GF-D8 (cell line): ENCODE data around the gene ATP5PF.
"Not testable (repeated sequence)": the region's sequence is repeated elsewhere in the genome, so short reads cannot be mapped to it uniquely, and the experiment has no call there.

Source experiments
- DNase-seq: peaks from one replicate; lab custom pipeline; 2025; lab: John Stamatoyannopoulos, UW

Gene ATP5PF

DNA sequence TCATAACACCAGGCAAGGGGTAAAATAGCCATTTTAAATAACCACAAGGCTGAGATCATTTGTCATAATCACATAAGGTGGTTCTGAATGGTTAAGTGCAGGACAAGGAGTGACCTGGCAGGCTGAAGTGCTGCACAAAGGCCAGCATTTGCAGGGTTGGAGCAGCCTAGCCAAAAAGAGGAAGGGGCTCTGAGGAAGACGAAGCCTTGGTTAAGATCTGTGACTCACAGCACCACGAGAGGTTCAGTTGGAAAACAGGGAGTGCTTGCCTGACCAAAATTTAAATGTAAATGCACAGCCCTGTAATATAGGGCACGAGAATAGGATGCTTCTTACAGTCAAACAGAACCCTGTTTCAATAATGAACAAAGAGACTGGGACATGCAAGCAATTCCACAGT is 12.1 kb downstream of the ATP5PF start:
- DNase-seq, result no peak

DNA sequence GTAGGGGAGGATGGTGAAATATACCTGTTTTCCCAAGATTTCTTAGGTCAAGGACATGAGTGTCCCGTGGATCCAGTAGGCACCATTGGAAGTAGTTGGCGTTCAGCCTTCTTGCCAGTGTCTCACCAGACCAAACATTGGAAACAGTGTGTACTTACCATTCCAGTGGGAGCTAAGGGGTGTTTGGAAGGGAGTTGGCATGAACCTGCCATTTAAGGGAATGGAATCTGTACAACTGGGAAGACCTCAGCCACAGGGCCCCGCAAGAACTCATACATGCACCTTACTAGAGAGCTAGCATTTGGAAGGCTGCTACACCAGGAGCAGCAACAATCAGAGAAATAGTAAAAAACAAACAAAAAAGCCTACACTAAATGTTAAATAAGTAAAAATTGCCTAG is 12.7 kb downstream of the ATP5PF start:
- no peak for DNase-seq

DNA sequence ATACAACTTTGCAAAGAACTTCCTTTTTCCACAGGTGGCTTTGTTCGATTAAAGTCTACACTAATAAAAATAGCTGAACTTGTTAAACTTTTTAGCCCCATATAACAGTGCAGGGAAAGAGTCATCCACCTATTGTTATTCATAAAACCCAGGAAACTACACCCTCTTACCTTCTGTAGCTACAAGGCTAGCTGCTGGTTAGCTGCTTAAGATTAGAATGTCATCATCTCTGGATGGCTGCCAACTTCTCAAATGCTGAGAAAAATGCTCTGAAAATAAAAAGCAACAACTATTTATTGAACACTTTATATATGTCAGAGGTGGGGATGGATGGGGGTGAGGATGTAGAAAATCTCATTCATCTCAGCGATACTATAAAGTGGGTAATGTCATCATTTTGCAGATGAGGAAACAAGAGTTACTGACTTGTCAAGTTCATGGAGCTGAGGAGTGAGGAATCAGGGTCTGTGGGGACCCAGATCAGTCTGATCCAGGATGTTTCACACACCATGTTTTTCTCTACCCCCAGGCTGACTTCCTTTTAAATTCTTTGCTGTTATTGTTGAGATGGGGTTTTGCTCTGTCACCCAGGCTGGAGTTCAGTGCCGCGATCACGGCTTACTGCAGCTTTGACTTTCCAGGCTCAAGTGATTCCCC is 17.1 kb downstream of the ATP5PF start:
- peak; percentile 25 for DNase-seq

GRCh38 chr21:25714066-25714465 is 20.6 kb downstream of the ATP5PF start:
- DNase-seq, result not testable (repeated sequence)

DNA sequence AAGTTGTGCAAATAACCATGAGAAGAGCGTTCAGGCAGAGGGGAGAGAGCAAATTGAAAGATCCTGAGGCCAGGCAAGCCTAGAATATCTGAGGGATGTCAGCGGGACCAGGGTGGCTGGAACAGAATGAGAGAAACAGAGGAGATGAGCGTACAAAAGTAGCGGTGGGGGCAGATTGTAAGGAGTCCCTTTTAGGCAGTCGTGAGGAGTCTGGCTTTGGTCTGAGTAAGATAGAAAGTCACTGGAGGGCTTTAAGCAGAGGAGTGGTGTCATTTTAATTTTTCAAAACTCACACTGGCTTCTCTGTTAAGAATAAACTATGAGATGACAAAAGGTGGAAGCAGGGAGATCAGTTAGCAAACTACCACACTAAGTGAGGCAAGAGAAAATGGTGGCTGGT is 24.2 kb downstream of the ATP5PF start:
- DNase-seq, result no peak

- DNase-seq, result no peak
Observed at GRCh38 chr21:25709684-25710265, 24.9 kb downstream of the ATP5PF start.

DNA sequence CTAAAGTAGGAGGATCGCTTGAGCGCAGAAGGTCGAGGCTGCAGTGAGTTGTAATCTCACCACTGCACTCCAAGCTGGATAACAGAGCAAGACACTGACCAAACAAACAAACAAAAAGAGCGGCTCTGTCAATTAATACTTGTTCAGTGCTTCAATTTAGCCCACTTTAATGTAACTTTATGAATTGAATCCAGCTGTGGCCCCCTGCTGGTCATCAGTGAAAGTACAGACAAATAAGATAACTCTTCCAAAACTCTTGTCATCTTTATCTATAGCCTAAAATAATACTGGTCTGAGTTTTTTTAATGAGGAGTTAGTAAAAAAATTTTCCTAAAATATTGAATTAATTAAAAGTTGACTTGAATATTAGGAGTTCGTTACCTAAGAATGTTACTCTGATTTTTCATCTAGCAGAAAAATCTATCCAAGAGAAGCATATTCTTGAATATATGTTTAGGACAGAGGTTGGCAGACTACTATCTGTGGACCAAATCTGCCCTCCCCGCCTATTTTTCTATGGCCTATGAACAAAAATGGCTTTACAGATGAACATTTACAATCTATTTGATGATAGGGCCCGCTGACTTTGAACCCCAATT is 26.1 kb downstream of the ATP5PF start:
- DNase-seq, result no peak

DNA sequence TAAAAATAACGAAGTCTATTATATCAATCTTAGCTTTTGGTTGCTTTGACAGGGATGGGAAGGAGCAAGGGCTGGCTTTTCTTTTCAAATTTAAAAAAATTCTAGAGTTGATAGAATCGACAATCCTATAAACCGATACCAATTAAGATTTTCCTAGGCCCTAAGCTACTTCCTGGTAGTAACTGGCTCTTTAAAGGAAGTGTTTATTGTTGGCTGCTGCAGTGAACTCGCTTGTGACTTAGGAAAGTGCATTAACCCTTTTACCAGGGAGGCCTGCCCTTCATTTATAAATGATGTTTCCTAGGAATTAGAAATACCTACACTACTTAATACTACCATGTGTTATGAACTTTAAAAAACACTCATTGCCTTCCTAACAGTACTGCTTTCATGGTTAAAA is 33.2 kb downstream of the ATP5PF start:
- DNase-seq, result peak; percentile 61

GRCh38 chr21:25700741-25701140 is 34.0 kb downstream of the ATP5PF start:
- DNase-seq, result no peak

- DNase-seq, result not testable (repeated sequence)
Observed at GRCh38 chr21:25695461-25695860, 39.2 kb downstream of the ATP5PF start.

GRCh38 chr21:25691976-25692375 is 42.7 kb downstream of the ATP5PF start:
- DNase-seq, result no peak

DNA sequence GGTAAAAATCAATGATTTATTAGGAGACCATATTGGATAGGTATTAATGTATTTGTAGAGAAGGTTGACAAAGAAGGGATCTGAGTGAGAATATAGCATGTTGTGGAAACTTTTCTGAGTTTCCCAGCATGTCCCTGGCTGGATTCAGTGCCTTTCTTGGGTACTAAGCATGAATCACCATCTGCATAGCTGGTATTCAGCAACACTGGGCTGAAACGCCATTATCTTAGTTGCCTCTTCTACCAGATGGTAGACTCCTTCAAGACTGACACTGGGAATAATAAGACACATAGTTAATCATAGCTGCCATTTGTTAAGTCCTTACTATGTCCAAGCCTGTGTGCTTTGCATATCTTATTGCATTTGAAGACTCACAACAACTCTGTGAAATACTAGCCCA is 45.5 kb downstream of the ATP5PF start:
- no peak for DNase-seq

DNA sequence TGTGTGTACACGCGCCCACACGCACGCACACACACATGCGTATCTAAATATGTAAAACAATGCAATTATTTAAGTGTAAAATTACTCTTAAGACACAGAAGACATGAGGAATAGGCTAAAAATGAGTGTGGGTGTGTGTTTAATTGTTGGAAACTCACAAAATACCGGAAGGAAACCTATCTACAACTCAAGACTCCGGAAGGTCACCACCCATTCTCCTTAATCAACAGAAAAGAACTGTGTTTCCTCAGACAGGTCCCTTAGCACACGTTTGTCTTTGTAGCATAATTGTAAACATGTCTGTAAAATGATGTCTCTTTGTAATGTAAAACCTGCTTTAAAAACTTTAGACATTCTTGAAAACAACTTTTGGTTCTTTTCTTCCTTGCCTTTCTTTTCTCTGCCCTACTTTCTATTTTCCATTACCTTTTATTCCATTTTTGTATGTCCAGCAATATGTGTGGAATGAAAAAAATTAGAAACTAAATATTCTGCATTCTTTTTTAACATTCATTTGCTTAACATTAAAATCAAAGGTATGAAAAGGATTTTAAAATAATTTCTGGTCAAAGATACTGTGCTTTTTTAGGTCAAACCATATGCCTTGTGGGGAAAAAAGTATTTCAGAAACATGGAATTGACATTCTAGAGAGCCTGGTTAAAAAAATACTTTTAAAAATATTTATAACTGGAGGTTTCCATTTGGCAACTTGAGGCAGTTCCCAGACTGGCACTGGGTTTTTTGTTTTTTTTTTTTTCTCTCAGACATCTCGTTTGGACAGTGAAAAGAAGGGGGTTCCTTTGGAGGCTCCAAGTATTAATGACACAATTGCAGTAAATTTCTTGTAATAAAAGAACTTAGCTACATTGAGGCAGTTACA is 46.2 kb downstream of the ATP5PF start:
- no peak for DNase-seq

GRCh38 chr21:25687787-25688186 is 46.9 kb downstream of the ATP5PF start:
- DNase-seq, result no peak

- DNase-seq, result no peak
Observed at GRCh38 chr21:25682382-25682781, 52.3 kb downstream of the ATP5PF start.

DNA sequence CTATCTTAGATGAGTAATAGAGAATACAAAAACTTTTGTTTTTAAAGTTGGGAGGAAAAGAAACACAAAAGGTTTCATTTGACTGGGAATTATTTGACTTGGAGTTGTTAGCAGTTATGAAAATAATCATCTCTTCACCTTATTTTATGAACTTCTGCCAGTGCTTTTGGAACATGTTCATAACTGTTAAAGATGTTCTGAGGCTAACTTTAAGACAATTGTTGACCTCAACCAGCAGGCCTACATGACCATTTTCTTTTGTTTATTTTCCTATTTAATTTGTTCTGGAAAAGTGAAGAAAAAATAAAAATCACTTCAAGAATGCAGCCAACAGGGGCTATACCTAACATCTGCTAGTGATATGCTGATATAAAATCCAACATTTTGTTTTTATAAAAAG is 58.3 kb downstream of the ATP5PF start:
- no peak for DNase-seq
